GM12801 (cell line): Measurements from ENCODE around the gene RAPGEF3.

ENCODE experiments used
- TF ChIP-seq, protein P1 (sequence below): IDR thresholded peaks from one replicate; pipeline ENCODE4 v1.5.1; 2011; ENCODE audit warnings: control low read depth; ENCODE audit not compliant: insufficient read length; ENCODE audit errors: extremely low read depth

The RAPGEF3 gene

DNA sequence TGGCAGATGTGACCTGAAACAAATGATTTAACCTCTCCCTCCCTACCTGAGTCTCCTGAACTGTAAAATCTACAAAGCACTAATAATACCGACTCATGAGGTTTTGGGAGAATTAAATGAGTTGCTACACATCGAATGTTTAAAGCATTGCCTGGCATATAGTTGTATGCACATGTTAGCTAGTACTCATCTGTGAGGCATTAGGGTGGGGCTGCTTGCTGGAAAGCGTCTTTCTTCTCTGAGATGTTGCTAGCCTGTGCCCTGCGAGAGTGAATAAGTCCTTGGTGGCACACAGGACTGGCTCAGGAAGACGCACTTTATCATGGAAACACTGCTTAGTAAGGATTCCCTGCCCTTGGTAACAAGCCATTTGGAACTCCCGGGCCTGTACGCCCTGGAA lies 6.1 kb downstream of the RAPGEF3 start:
- TF ChIP-seq, protein P1, sequence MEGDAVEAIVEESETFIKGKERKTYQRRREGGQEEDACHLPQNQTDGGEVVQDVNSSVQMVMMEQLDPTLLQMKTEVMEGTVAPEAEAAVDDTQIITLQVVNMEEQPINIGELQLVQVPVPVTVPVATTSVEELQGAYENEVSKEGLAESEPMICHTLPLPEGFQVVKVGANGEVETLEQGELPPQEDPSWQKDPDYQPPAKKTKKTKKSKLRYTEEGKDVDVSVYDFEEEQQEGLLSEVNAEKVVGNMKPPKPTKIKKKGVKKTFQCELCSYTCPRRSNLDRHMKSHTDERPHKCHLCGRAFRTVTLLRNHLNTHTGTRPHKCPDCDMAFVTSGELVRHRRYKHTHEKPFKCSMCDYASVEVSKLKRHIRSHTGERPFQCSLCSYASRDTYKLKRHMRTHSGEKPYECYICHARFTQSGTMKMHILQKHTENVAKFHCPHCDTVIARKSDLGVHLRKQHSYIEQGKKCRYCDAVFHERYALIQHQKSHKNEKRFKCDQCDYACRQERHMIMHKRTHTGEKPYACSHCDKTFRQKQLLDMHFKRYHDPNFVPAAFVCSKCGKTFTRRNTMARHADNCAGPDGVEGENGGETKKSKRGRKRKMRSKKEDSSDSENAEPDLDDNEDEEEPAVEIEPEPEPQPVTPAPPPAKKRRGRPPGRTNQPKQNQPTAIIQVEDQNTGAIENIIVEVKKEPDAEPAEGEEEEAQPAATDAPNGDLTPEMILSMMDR: no peak

GRCh38 chr12:47752121-47752520 lies 6.6 kb downstream of the RAPGEF3 start:
- TF ChIP-seq, protein P1: no peak

GRCh38 chr12:47751561-47751960 lies 7.1 kb downstream of the RAPGEF3 start:
- TF ChIP-seq, protein P1: no peak

- TF ChIP-seq, protein P1: no peak
These were observed 7.7 kb downstream of the RAPGEF3 start for GRCh38 chr12:47750916-47751470.

DNA sequence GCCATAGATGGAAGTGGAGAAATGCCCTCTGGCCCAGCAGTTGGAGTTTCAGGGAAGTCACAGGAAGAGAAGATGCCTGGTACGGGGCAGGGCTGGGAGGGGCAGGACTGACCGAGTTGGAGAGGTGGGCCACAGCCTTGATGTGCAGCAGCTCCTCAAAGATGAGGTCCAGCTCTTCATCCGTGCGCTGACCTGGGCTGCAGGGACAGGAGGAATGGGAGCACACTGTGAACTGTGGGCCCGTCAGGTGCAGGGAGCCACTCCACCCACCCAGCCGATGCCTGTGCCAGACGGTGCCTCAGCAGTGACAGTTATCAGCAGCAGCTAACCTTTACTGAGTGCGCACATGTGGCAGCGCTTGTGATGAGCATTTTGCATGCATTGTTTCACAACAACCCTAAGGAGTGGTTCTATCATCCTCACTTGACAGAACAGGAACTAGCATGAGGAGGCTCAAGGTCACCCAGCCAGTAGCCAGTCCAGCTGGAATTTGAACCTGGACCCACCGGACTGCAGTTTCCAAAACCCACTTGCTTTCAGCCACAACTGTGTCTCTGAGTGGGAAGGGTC lies 8.4 kb downstream of the RAPGEF3 start:
- TF ChIP-seq, protein P1: no peak

GRCh38 chr12:47748899-47749298 lies 9.8 kb downstream of the RAPGEF3 start:
- TF ChIP-seq, protein P1: no peak

- TF ChIP-seq, protein P1: no peak
These were observed 10.2 kb downstream of the RAPGEF3 start for GRCh38 chr12:47748507-47748828.
